NCI-H2196 (cell line): ENCODE data around the gene RAC2.

Experiments used
- DNase-seq: peaks from one replicate; lab custom pipeline; 2025; ENCODE audit not compliant: unreplicated experiment; lab: John Stamatoyannopoulos, UW

RAC2 gene

DNA sequence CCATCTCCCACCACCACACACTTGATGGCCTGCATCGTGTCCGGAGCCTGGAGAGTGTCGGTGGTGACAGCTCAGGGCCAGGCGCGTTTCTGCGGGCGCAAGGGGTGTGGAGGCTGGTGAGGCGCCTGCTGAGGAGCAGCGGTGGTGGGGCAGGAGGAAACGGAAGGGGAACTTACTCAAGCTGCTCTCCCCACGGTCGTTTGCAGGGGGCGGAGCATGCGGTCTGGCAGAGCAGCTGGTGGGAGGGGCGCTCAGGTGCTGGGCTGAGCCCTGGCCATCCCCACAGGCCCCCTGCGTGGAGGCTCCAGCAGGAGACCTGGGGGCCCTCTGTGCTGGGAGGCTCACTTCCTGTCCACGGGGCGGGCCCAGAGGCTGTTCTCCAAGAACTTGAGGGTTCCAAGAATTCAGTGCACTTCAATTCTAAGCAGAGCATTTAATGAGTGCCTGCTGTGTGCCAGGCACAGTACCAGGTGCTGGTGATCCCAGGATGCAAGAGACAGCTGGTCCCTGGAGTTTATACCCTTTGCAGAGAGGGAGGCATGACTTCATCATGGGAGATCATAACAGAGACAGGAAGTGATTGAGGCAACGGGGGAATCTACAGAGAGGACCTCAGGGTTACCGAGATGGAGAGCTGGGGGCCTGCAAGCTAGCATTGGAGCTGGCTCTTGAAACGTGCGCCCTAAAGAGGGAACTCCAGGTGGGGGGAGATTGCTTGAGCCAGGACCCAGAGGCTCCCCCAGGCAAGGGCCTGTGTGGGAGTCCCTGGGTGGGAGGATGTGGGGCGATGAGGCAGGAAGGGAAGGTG is at the start of gene RAC2:
TSS of gene RAC2 (minus strand) at position 156 of the 808 bp plus-strand sequence. CDS start at position 35, 121 bp downstream.
- DNase-seq: no peak

DNA sequence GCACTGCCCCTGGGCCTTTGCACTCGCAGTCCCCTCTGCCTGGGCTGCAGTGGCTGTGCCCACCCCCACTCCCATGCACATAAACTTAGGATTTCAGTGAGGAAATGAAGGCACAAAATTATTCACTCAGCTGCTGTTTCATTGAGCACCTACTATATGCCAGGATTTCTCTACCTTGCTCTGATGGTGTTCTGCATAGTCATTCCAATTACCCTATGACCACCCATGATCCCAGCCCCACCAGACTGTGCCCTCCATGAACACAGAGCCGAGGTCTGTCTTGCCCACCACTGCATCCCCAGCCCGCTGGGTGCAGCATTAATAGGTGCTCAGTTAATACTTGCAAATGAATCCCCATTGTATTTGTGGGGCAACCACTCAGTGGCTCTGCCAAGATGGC is 49.1 kb upstream of the RAC2 start:
- DNase-seq: no peak

DNA sequence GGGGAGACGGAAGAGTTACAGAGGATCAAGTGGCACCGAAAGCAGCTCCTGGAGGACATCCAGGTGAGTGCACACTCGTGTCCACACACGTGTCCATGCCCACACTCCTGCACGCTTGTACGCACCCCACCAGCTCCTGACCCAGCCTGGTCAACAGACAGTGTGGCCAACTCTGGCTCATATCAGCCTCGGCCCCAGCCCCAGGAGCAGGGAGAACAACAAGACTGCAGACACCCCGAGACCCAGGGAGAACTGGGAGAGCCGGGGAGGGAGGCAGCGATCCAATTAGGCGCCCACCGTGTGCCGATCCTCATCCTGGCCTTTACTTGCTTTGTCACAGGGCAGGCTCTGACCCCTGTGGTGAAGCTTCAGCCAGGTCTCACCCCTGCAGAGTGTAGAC is 48.6 kb upstream of the RAC2 start:
- no peak for DNase-seq

DNA sequence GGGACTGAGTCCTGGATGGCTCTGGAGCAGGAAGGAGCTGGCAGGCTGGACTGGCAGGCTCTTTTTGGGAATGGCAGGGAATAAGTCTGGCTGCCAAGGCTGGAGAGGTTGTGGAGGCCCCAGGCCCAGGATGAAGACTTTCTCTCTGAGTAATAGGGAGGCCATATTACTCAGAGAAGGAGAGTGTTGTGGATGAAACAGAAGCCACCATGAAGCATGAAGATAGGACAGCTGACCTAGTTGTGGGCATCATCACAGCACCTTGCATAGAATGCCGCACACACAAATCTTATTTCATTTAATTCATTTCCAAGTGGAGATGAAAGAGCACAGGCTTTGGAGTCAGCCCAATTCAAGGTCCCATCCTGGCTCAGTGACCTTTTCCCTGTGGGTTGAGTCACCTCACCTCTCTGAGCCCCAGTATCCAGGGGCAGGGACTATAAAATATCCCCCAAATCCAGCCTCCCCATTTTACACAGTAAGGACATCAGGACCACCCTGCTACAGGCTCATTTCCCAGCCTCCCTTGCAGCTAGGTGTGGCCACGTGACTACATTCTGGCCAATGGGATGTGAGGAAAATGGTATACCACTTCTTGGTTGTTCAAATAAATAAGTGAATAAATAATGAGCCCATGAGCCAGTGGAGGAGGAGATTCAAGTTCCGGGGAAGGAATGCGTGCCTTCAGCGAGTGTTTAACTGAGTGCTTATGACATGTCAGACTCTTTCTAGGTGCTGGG is 47.7 kb upstream of the RAC2 start:
- no peak for DNase-seq

DNA sequence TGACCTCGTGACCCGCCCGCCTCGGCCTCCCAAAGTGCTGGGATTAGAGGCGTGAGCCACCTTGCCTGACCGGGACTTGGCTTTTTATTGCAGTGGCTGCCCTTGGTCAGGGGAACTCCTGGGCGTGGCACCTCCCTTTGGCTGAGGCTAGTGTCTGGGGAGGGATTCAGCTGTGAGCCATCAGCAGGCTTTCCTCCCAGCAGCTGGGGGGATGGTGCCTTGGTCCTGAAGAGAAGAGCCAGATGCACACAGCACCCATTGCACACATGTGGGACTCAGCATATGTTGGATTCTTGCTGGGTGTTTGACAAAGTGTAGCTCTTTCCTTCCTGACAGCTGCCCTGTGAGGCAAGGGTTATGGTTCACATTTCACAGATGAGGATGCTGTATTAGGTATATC is 46.7 kb upstream of the RAC2 start:
- no peak for DNase-seq

DNA sequence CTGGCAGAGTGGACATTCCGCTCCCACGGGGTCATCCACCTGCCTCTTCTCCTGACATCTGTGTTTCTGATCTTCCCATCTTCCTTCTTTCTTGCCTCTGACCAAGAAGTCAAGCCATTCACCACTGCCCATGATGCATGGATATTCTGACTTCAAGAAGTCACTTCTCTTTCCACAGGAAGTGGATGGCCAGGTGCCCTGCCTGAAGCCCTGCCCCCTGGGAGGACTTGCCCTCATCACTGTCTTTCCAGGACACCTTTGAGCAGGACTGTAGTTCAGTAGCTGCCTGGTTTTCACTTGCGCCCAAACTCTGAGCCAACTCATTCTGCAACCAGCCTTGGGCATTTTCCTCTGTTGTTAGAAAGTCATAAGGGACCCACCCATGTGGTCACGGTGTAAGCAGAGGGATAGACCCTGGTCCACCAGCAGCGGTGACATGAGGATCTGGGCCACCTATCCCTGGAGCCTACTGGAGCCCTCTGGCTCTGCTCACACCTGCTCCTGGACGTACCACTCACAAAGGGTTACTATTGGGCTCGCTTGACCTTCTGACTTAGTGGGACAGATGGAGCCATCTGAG is 45.2 kb upstream of the RAC2 start:
- DNase-seq: no peak

DNA sequence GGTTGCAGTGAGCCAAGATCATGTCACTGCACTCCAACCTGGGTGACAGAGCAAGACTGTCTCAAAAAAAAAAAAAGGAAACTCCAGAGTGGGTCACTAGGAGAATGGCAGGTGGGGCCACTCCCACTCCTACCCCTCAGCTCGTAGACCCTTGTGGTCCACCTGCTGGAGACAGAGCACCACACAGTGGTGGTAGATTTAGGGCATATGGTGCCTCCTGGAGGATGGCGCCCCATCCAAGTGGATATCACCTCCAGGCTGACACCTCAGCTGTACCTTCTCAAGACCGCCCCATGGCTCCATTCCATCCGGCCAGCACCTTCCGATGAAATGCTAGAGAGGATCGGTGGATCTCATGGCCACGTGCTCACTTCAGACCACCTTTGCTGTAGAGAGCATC is 44.5 kb upstream of the RAC2 start:
- no peak for DNase-seq

DNA sequence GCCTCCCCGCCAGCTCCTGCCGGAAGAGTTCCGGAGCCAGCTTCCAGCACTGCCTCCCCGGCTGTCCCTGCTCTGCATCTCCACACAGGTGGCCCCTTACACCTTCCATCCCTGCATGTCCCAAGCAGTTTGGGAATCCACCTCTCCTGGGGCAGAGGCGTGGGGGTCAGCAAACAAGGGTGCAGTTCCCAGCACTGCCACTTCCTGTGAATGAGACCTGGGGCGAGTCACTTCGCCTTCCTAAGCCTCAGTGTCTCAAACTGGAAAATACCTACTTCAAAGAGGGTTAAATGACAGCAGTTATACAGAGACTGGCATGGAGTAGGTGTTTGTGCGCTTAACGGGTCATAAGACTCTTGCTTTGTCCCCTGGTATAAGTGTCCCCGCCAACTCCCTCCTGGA is 43.5 kb upstream of the RAC2 start:
- no peak for DNase-seq

DNA sequence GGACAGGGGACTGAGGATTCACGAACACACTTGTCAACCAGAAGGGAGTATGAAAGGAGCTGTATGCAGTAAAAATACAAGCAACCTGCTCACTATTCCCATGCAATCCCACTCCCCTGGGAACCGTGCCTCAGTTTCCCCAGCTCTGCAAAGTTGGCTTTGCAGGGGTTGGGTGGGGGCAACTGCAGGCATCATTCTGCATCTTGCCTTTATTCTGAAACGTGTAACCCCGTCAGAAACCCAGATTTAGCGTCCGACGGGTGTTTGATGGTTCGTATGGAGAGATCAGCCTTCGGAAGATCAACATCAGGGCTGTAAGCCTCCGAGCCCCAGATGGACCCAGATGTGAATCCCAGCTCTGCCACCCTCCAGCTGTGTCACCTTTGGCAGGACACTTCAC is 41.9 kb upstream of the RAC2 start:
- no peak for DNase-seq

DNA sequence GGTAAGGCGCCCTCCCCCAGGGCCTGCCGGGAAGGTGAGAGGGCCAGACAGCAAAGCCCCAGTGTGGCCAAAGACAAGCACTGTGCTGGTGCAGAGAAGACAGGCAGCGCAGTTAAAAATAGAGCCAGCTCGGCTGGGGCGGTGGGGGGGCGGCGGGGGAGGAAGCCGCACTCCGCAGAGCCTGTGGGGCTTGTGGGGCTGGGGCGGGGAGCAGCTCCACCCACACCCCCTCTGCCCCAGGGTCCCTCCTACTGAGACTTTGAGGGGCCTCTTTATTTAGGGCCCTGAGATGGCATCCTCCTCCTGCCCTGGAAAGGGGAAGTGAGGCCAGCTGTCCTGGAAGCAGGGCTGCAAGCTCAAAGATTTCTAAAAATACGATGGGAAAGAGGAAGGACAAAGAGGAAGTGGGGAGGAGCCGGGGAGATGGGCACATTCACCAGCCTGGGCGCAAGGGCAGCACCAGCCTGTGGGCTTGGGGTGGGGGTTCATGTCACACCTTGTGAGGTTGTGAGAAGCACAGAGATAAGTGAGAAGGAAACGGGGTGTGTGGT is 40.8 kb upstream of the RAC2 start:
- no peak for DNase-seq

DNA sequence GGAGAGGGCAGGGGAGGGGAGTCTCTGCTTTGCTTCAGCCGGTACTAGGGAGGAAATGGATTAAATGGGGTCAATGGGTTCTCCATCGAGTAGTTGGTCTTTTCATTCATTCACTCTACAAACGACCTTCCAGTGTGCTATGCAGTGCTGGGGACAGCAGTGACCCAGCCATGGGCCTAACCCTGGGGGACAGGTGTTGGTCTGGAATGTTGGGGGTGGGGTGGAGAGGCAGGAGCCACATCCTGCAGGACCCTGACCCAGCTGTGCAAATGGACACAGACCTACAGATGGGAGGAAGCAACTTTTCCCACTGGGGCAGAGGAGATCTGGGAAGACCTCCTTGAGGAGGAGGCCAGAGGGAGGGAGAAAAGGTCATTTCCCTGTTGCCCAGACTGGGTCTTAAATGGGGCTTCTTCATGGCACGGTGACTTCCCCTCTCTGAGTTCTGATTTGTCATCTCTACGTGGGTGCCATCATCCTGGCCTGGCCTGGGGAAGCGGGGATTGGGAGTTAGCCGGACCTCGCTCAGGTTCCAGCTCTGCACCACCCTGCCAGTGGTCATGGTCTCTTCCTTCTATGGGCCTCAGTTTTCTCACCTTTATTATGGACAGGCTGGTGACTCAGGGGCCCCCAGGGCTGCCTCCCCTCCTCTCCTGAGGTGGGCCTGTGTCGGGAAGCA is 40.2 kb upstream of the RAC2 start:
- DNase-seq: no peak

DNA sequence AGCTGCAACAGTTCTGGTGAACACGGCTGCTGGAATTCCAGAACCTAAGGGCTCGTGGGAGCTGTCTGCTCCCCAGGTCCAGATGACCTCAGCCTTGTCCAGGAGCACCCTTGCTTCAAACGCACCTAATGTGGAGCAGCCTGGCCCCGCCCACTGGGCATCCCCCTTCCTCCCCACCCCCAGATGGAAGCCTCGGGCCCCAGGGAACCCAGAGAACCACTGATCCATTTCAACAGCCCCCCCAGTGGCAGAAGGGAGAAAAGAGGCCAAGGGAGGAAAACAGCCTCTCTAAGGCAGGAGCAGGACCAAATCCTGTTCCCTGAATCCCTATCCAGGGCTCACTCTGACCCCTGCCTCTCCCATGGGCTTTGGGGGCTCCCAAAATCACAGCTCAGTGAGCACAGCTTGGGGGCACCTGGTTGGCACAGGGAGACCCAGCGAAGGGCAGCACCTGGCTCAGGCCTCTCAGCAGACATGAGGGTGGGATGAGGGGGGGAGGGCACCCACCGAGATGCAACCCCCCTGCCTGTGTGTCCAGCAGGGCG is 39.4 kb upstream of the RAC2 start:
- no peak for DNase-seq

DNA sequence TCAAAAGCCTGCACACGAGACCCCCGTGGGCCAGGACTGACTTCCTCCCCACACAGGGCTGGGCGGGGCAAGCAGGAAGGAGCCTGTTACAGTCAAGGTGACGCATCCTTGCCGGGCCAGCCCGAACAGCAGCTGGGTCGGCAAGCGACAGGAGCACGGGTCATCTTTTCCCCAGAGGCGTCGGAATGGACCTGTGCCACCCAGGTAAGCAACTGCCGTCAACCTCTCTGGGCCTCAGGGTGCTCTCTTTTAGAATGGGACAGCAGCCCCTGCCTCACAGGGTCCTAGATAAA is 38.3 kb upstream of the RAC2 start, which contains the start of gene CYTH4:
TSS of gene CYTH4 (plus strand) at position 124 of the 293 bp plus-strand sequence. CDS start at position 186, 62 bp downstream.
- DNase-seq: no peak

DNA sequence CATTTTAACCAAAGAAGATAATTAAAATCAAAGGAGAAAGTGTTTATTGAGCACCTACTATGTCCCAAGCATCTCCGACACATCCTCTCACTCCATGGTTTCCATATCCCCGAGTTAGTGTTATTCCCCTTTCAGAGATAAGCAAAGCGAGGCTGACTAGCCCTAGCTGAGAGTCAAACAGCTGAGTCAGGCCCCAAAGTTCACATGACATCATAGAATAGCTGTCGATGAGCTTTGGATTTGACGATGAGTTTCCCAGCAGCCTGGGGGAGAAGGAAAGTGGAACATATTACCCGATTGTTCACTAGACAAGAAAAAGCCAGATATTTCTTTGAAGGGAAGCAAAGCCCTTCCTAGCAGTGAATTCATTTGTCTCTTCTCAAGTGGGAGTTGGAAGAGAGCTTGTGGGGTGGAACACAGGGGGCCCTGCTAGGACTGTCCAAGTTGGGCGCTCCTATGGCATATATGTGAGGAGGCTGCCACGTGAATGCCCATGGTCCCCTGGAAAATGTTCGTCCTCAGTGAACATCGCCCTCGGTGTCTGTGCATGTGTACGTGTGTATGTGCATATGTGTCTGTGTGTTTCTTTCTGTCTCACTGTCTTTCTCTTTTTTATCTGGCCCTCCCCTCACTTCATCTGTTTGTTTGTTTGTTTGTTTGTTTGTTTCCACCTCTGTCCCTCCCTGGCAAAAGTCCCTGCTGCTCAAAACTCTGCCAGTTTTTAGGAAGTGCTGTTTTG is 37.7 kb upstream of the RAC2 start:
- DNase-seq: no peak

DNA sequence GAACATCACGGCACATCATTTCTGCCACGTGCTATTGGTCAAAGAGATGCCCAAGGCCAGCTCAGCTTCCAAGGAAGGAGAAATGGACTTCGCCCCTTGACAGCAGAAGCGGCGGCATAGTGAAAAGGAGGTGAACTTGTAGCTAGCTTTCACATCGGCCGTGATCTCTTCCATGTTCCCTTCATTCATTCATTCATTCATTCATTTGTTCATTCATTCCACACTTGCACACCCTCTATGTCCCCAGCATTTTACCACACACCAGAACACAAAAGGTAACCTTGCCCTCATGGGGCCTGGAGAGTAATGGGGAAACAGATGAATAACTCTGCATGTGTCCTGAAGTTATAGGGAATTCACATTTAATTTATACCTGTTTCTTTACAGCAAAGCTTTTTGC is 37.1 kb upstream of the RAC2 start:
- DNase-seq: no peak

DNA sequence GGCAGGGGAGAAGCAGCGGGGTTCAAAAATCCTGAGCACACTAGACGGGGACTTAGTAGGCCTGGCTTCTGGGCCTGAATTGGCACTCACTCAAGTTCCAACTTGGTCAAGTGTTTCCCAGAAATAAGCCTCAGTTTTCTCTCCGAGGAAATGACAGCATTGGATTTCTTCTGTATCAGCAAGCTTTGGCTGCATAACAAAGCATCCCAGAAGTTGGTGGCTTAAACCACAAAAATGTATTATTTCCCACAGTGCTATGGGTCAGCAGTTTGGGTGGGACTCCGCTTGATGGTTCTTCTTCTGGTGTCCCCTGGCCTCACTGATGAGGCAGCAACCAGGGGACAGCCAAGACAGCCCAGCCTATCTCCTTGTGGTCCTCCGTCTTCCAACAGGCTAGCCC is 36.6 kb upstream of the RAC2 start:
- no peak for DNase-seq

DNA sequence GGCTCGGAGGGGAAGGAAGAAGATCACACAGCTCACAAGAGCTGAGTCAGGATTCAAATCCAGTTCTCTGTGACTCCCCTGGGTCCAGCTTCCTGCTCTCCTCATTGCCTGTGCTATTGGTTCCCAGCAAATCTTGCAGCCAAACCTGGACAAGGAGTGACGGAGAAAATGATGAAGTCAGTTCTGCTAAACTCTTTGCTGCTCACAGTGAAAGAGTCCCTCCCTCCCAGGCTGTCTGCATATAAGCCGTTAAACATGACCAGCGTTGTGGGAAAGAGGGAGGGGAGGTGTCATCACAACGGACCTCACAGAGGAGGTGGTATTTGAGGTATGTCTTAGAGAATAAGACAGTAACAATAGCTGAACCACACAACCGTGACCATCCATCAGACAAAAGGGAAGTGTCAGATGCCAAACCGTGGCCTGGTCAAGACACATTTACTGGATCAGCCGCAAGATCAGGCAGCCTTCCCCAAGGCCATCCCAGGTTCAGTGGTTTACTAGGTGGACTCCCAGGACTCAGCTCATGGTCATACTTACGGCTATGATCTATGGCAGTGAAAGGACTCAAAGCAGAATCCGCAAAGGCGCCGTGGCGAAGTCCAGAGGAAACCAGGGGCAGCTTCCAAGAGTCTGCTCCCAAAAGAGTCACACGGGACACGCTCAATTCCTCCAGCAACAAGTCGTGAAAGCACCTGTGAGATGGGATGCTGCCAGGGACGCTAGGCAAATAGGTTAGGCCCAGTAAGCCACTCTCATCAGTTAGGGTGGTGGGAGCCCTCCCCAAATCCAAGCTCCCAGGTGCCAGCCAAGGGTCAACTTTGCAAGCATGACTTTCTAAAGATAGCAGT is 35.5 kb upstream of the RAC2 start:
- no peak for DNase-seq

DNA sequence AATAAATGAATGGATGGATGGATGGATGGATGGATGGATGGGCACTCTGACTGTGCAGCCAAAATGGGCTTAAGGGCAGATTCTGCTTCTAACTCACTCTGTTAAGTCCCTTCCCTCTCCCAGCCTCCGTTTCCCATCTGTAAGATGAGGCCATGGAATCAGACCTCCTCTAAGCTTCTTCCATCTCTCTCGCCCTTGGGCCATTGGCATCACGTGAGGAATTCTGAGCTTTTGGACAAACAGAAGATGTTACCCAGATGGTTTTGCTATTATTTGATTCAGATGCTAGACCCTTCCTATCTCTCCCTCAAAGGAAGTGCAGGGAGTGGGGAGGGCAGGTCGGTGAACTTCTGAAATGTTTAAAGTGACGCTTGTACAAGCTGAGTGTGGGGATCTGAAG is 34.2 kb upstream of the RAC2 start:
- DNase-seq: no peak

DNA sequence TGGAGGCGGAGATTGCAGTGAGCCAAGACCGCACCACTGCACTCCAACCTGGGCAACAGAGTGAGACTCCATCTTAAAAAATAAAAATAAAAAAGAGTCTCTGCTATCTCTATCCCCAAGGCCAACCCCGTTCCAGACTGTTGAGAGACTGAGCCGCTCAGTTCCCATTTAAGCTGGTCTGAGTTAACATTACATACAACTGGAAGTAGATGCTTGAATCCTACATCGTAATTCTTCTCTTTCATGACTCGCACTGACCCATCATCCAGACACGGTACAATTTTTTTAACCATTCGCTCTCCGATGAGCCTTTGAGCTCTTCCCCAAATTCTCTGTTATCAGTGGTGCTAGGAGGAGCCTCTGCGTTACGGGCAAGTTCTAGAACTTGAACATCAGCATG is 33.3 kb upstream of the RAC2 start:
- DNase-seq: no peak

DNA sequence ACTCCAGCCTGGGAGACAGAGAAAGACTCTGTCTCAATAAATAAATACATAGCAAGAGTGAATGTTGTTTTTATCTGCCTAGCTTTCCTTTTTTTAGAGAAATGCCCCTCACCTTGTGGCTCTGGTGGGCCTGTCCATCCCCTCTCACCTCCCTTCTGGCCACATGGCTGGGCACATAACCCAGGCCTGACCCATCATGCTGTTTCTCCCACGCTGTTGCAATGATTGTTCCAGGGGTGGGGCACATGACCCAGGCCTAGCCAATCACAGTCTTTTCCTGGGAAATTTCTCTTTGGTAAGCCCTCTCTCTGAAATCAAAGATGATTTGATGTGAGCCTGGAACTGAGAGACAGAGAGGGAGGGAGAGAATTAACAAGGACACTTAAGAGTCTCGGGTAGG is 32.7 kb upstream of the RAC2 start:
- DNase-seq: no peak
